WTC11 (cell line): Measurements from ENCODE around the gene CCDC28A.

Source experiments
- CBFB ChIP-seq: sonication (generic); formaldehyde crosslinking; IDR thresholded peaks from 2 replicates; pipeline ENCODE4 v1.8.1; 2022; ENCODE audit warnings: mild to moderate bottlenecking, low read depth, missing genetic modification reagents
- CTCF ChIP-seq: fragments of 200-600 bp; IDR thresholded peaks from 2 replicates; pipeline ENCODE4 v1.8.0; 2022; ENCODE audit warnings: antibody characterized with exemption
- ELF4 ChIP-seq: sonication (generic); formaldehyde crosslinking; IDR thresholded peaks from 2 replicates; pipeline ENCODE4 v1.8.1; 2022; ENCODE audit warnings: low read depth, mild to moderate bottlenecking, moderate library complexity, missing genetic modification reagents
- NR2C2 ChIP-seq: sonication (generic); formaldehyde crosslinking; IDR thresholded peaks from 2 replicates; pipeline ENCODE4 v1.8.0; 2022; ENCODE audit warnings: mild to moderate bottlenecking, missing genetic modification reagents
- NR3C1 ChIP-seq: sonication (generic); formaldehyde crosslinking; conservative IDR thresholded peaks from 2 replicates; pipeline ENCODE4 v1.8.1; 2023; ENCODE audit warnings: low read depth, mild to moderate bottlenecking, missing genetic modification reagents
- SMAD4 ChIP-seq: sonication (generic); formaldehyde crosslinking; IDR thresholded peaks from 2 replicates; pipeline ENCODE4 v1.8.0; 2022; ENCODE audit warnings: mild to moderate bottlenecking, missing genetic modification reagents
- STAT6 ChIP-seq: sonication (generic); formaldehyde crosslinking; conservative IDR thresholded peaks from 2 replicates; pipeline ENCODE4 v1.8.1; 2023; ENCODE audit warnings: mild to moderate bottlenecking, low read depth, missing genetic modification reagents, moderate library complexity
- ZNF423 ChIP-seq: fragments of 250-450 bp; sonication (Bioruptor Pico); IDR thresholded peaks from 2 replicates; pipeline ENCODE4 v2.1.2; 2022; ENCODE audit warnings: mild to moderate bottlenecking, moderate library complexity
- TF ChIP-seq, protein P1 (sequence below): sonication (generic); formaldehyde crosslinking; IDR thresholded peaks from 2 replicates; pipeline ENCODE4 v1.8.0; 2022; ENCODE audit warnings: mild to moderate bottlenecking, missing genetic modification reagents
- TF ChIP-seq, protein P2 (sequence below): sonication (generic); formaldehyde crosslinking; IDR thresholded peaks from 2 replicates; pipeline ENCODE4 v1.8.1; 2023; ENCODE audit warnings: mild to moderate bottlenecking, missing genetic modification reagents, borderline replicate concordance
- TF ChIP-seq, protein P3 (sequence below): sonication (generic); formaldehyde crosslinking; IDR thresholded peaks from 2 replicates; pipeline ENCODE4 v1.8.1; 2022; ENCODE audit warnings: low read depth, mild to moderate bottlenecking, moderate library complexity, missing genetic modification reagents, borderline replicate concordance
- TF ChIP-seq, protein P4 (sequence below): sonication (generic); formaldehyde crosslinking; IDR thresholded peaks from 2 replicates; pipeline ENCODE4 v1.8.0; 2023; ENCODE audit warnings: missing genetic modification reagents, mild to moderate bottlenecking, borderline replicate concordance
- TF ChIP-seq, protein P5 (sequence below): sonication (generic); formaldehyde crosslinking; IDR thresholded peaks from 2 replicates; pipeline ENCODE4 v1.8.1; 2022; ENCODE audit warnings: missing genetic modification reagents, borderline replicate concordance

DNA sequence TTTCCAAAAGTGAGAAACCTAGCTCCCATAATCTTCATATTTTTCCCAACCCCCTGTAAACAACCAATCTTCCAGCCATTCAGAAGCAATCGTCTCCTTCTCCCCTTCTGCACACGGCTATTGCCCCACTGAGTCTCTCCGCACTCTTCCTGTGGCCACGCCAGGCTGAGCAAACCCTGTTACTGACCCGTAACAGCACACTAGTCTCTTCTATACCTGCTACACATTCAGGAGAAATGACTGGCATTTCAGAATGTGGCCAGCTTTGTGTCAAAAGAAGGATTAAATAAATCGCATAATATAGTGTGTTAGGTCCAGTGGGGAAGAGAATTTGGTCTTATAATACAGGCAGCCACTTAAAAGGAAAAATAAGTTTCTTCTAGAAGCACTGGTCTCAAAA, 63.7 kb downstream of the CCDC28A start:
- TF ChIP-seq CTCF (no peak), NR2C2 (CRISPR knock-in tag) (no peak), ELF4 (CRISPR knock-in tag) (no peak), NR3C1 (CRISPR knock-in tag) (no peak), ZNF423 (CRISPR knock-in tag) (no peak), STAT6 (no peak), SMAD4 (CRISPR knock-in tag) (no peak), CBFB (no peak)
- TF ChIP-seq, protein P1, sequence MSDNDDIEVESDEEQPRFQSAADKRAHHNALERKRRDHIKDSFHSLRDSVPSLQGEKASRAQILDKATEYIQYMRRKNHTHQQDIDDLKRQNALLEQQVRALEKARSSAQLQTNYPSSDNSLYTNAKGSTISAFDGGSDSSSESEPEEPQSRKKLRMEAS = no peak
- TF ChIP-seq, protein P2, sequence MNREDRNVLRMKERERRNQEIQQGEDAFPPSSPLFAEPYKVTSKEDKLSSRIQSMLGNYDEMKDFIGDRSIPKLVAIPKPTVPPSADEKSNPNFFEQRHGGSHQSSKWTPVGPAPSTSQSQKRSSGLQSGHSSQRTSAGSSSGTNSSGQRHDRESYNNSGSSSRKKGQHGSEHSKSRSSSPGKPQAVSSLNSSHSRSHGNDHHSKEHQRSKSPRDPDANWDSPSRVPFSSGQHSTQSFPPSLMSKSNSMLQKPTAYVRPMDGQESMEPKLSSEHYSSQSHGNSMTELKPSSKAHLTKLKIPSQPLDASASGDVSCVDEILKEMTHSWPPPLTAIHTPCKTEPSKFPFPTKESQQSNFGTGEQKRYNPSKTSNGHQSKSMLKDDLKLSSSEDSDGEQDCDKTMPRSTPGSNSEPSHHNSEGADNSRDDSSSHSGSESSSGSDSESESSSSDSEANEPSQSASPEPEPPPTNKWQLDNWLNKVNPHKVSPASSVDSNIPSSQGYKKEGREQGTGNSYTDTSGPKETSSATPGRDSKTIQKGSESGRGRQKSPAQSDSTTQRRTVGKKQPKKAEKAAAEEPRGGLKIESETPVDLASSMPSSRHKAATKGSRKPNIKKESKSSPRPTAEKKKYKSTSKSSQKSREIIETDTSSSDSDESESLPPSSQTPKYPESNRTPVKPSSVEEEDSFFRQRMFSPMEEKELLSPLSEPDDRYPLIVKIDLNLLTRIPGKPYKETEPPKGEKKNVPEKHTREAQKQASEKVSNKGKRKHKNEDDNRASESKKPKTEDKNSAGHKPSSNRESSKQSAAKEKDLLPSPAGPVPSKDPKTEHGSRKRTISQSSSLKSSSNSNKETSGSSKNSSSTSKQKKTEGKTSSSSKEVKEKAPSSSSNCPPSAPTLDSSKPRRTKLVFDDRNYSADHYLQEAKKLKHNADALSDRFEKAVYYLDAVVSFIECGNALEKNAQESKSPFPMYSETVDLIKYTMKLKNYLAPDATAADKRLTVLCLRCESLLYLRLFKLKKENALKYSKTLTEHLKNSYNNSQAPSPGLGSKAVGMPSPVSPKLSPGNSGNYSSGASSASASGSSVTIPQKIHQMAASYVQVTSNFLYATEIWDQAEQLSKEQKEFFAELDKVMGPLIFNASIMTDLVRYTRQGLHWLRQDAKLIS (CRISPR knock-in tag) = no peak
- TF ChIP-seq, protein P3, sequence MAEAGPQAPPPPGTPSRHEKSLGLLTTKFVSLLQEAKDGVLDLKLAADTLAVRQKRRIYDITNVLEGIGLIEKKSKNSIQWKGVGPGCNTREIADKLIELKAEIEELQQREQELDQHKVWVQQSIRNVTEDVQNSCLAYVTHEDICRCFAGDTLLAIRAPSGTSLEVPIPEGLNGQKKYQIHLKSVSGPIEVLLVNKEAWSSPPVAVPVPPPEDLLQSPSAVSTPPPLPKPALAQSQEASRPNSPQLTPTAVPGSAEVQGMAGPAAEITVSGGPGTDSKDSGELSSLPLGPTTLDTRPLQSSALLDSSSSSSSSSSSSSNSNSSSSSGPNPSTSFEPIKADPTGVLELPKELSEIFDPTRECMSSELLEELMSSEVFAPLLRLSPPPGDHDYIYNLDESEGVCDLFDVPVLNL (CRISPR knock-in tag) = no peak
- TF ChIP-seq, protein P4, sequence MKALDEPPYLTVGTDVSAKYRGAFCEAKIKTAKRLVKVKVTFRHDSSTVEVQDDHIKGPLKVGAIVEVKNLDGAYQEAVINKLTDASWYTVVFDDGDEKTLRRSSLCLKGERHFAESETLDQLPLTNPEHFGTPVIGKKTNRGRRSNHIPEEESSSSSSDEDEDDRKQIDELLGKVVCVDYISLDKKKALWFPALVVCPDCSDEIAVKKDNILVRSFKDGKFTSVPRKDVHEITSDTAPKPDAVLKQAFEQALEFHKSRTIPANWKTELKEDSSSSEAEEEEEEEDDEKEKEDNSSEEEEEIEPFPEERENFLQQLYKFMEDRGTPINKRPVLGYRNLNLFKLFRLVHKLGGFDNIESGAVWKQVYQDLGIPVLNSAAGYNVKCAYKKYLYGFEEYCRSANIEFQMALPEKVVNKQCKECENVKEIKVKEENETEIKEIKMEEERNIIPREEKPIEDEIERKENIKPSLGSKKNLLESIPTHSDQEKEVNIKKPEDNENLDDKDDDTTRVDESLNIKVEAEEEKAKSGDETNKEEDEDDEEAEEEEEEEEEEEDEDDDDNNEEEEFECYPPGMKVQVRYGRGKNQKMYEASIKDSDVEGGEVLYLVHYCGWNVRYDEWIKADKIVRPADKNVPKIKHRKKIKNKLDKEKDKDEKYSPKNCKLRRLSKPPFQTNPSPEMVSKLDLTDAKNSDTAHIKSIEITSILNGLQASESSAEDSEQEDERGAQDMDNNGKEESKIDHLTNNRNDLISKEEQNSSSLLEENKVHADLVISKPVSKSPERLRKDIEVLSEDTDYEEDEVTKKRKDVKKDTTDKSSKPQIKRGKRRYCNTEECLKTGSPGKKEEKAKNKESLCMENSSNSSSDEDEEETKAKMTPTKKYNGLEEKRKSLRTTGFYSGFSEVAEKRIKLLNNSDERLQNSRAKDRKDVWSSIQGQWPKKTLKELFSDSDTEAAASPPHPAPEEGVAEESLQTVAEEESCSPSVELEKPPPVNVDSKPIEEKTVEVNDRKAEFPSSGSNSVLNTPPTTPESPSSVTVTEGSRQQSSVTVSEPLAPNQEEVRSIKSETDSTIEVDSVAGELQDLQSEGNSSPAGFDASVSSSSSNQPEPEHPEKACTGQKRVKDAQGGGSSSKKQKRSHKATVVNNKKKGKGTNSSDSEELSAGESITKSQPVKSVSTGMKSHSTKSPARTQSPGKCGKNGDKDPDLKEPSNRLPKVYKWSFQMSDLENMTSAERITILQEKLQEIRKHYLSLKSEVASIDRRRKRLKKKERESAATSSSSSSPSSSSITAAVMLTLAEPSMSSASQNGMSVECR (CRISPR knock-in tag) = no peak
- TF ChIP-seq, protein P5, sequence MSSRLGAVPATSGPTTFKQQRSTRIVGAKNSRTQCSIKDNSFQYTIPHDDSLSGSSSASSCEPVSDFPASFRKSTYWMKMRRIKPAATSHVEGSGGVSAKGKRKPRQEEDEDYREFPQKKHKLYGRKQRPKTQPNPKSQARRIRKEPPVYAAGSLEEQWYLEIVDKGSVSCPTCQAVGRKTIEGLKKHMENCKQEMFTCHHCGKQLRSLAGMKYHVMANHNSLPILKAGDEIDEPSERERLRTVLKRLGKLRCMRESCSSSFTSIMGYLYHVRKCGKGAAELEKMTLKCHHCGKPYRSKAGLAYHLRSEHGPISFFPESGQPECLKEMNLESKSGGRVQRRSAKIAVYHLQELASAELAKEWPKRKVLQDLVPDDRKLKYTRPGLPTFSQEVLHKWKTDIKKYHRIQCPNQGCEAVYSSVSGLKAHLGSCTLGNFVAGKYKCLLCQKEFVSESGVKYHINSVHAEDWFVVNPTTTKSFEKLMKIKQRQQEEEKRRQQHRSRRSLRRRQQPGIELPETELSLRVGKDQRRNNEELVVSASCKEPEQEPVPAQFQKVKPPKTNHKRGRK (CRISPR knock-in tag) = no peak
